ENCODE results near the gene ARSD. TPM values are rescaled to one million over a fixed set of nuclear protein-coding genes. Genes with fewer than 3 reads are reported as not detected.

Gene ARSD
- total RNA-seq, 1 experiment from 2014 or later: 10.3 TPM

GRCh38 chrX:2931155-2931554 lies 2.0 kb upstream of the ARSD start:
- Histone ChIP-seq H3K27me3 (ENCODE audit: insufficient read depth, low read length) (no peaks in the 10 kb centered on the region), H2AFZ (ENCODE audit: low read length) (no peak overlapping the region), H3K79me1 (ENCODE audit: insufficient read depth, low read depth, low read length, poor library complexity, severe bottlenecking) (no peaks in the 10 kb centered on the region), H2BK15ac (ENCODE audit: low read depth, low read length) (no peak overlapping the region), H3K9me3 (ENCODE audit: control insufficient read depth, low read depth, low read length) (no peaks in the 10 kb centered on the region), H4K5ac (ENCODE audit: insufficient read length, low read depth, low read length) (no peak overlapping the region), H3K4ac (ENCODE audit: low read depth, low read length) (no peak overlapping the region), H4K91ac (ENCODE audit: insufficient read length, low read depth, low read length) (no peak overlapping the region), H3T11ph (ENCODE audit: low read length) (no peak overlapping the region), H3K14ac (ENCODE audit: insufficient read depth, low read length) (no peak overlapping the region), H3K79me2 (ENCODE audit: insufficient read depth, low read length) (no peaks in the 10 kb centered on the region), H4K20me1 (ENCODE audit: control insufficient read depth, insufficient read depth, insufficient read length) (no peaks in the 10 kb centered on the region), H2BK12ac (ENCODE audit: insufficient read length, low read depth, low read length) (no peak overlapping the region), H2BK20ac (ENCODE audit: low read depth, low read length, poor library complexity, severe bottlenecking) (no peak overlapping the region), H3K27ac (ENCODE audit: insufficient read length, low read depth, low read length) (peak overlapping the region; percentile 18), H3K9ac (ENCODE audit: extremely low read depth, insufficient read length, low read length) (no peak overlapping the region), H3K4me2 (ENCODE audit: insufficient read depth, insufficient read length, low read length) (no peak overlapping the region), H3K18ac (ENCODE audit: insufficient read length, low read depth, low read length) (no peak overlapping the region), H3K56ac (ENCODE audit: insufficient read length, low read depth, low read length) (no peak overlapping the region), H2BK5ac (ENCODE audit: insufficient read length, low read length) (no peak overlapping the region), H3K23ac (ENCODE audit: insufficient read length, low read depth, low read length) (no peak overlapping the region), H2AK5ac (ENCODE audit: insufficient read length, low read length) (no peak overlapping the region), H3K4me1 (ENCODE audit: insufficient read depth, low read length) (peaks cover 7% of the 10 kb centered on the region; the same call in 1 of the 2 replicates), H2BK120ac (ENCODE audit: low read depth, low read length, poor library complexity, severe bottlenecking) (no peak overlapping the region), H4K8ac (replicated peaks; ENCODE audit: insufficient read length, low read depth, low read length) (no peak overlapping the region), H3K23me2 (ENCODE audit: insufficient read length, low read depth, low read length, poor library complexity, severe bottlenecking) (peaks cover 6% of the 10 kb centered on the region)
- no peak for TF ChIP-seq CTCF (conservative IDR thresholded peaks at IDR 0.05)
- DNase-seq: no peak
- peaks cover 45 to 51% of the 10 kb centered on the region in 2 experiments for H3K4me1 Mint-ChIP-seq
- H3K4me3 Mint-ChIP-seq: peak overlapping the region; percentile 41 to 62; a peak in 4 of 5 replicates
- peak overlapping the region; percentile 86 to 99 (median 98) for H3K27ac Mint-ChIP-seq
- WGBS (ENCODE audit: extremely low coverage, insufficient read length, low lambda C conversion rate): no CpG with 5 or more reads among the region's 2 CpGs
- peaks cover 3% of the 10 kb centered on the region in 2 experiments; a peak in 4 of 5 replicates for H3K9me3 Mint-ChIP-seq
- H3K36me3 Mint-ChIP-seq (ENCODE audit: insufficient read depth in 1 of 3, low read depth in 3 of 3): peaks cover 12 to 30% (median 20%) of the 10 kb centered on the region in 3 experiments
- H3K27me3 Mint-ChIP-seq (ENCODE audit: low read depth): peaks cover 2% of the 10 kb centered on the region; the same call in 1 of the 2 replicates
